GM06990 (cell line): ENCODE measurements around the gene TNS3.

Source experiments
- DNase-seq: peaks from one replicate; pipeline ENCODE4 v3.0.0-alpha.2; 2011; ENCODE audit not compliant: insufficient read length; ENCODE audit errors: extremely low read depth
- H3K27me3 ChIP-seq: replicated peaks from 2 replicates; pipeline ENCODE4 v1.6.0; 2011; ENCODE audit warnings: low read length; ENCODE audit not compliant: control insufficient read depth, insufficient read depth
- H3K36me3 ChIP-seq: 2 replicates; pipeline ENCODE4 v1.5.1; 2011; ENCODE audit warnings: low read length; ENCODE audit not compliant: control insufficient read depth, insufficient read depth
- H3K4me3 ChIP-seq: replicated peaks from 2 replicates; pipeline ENCODE4 v1.5.1; 2011; ENCODE audit warnings: low read depth, mild to moderate bottlenecking, control low read depth, low read length
- CTCF ChIP-seq: IDR thresholded peaks from 2 replicates; pipeline ENCODE4 v1.5.1; 2011; ENCODE audit warnings: low read length, control low read depth, mild to moderate bottlenecking, inconsistent platforms; ENCODE audit not compliant: insufficient read depth, poor library complexity, severe bottlenecking

Gene TNS3

GRCh38 chr7:47479821-47480575, 101.9 kb downstream of the TNS3 start:
- no peaks in the 10 kb centered on the region for H3K27me3 ChIP-seq
- H3K4me3 ChIP-seq = peak overlapping the region; percentile 51
- H3K36me3 ChIP-seq = no peaks in the 10 kb centered on the region
- TF ChIP-seq CTCF = no peak
- no peak for DNase-seq

DNA sequence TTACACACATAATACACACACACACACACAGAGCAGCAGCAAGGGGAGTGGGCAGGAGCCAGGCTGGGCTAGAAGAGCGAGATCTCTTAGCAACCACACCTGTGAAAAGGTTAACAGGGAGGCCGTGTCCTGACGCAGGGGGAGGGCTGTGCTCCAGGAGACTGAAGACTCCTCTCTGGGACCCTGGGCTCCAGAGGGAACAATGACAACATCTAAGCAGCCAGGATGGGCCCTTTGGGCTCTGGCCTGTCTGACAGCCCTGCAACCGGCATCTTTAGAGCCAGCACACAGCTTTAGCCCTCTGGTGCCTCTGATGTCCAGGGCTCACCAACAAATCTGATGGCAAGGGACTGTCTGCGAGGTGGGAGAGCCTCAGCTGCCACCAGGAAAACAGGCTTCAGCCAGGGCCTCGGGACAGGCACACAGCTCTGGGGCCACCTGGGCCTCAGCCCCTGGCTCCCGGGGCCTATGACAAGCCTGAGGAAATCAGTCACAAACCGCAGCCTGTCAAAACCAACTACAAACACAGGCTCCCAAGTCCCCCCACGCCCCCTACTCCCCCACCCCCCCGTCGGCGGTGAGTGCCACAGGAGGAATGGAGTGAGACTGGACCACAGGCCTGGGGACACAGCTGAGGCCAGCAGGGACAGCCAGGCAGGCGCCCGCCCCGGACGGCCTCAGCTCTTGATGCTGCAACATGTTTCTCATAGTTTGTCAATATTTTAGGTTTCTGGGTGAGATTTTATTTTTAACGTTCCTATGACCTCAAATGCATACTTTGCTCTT, 102.8 kb downstream of the TNS3 start:
- no peaks in the 10 kb centered on the region for H3K27me3 ChIP-seq
- H3K36me3 ChIP-seq = no peaks in the 10 kb centered on the region
- H3K4me3 ChIP-seq = no peak overlapping the region
- TF ChIP-seq CTCF = no peak
- DNase-seq = no peak

DNA sequence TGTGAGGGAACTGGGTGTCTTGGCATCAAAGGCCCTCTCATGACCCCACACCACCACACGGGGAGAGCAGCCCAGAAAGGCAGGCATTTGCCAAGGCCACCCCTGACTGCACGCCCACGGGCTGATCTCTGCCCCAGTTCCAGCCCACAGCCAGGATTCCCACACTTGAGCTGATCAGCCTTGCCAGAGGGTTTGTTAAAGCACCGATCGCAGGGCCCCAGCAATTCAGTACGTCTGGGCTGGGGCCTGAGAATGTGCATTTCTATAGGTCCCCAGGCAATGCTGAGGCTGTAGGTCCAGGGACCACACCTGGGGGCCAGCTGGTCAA, 103.9 kb downstream of the TNS3 start:
- H3K4me3 ChIP-seq = no peak overlapping the region
- no peak for DNase-seq
- H3K36me3 ChIP-seq = no peaks in the 10 kb centered on the region
- TF ChIP-seq CTCF = no peak
- H3K27me3 ChIP-seq = no peaks in the 10 kb centered on the region

- TF ChIP-seq CTCF = no peak
- Histone ChIP-seq H3K36me3 (no peaks in the 10 kb centered on the region), H3K27me3 (no peaks in the 10 kb centered on the region), H3K4me3 (no peak overlapping the region)
- DNase-seq = no peak
Measured at GRCh38 chr7:47477191-47478016, 104.5 kb downstream of the TNS3 start.

DNA sequence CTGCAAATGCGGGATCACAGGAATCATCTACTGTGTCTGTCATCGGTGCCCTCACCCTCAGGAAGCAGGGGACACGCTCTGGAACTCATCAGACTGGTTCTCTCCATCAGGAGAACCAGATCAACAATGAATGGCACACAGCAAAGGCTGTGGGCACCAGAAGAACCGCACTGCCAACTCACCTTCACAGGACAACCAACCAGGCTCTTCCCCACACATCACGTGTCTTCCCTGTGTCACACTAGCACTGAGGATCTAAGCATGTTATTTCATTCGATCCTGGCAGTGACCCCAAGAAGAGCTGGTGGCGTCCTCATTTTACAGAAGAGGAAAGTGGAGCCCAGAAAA, 106.1 kb downstream of the TNS3 start:
- no peak for DNase-seq
- TF ChIP-seq CTCF = no peak
- no peaks in the 10 kb centered on the region for H3K27me3 ChIP-seq
- no peaks in the 10 kb centered on the region for H3K36me3 ChIP-seq
- no peak overlapping the region for H3K4me3 ChIP-seq
